GM23338 (cell line): ENCODE results near the gene SETBP1. TPM values are rescaled to one million over a fixed set of nuclear protein-coding genes. Genes with fewer than 3 reads are reported as not detected.
A peak's percentile ranks its signal among the peaks of the same experiment; 100 is the strongest.

ENCODE experiments used
- ATAC-seq: fragments of 200-7000 bp; cut with Tn5 transposase; 3 replicates; pipeline ENCODE4 v1.9.1; 2020
- DNase-seq: peaks from one replicate; pipeline ENCODE4 v3.0.0-alpha.2; 2015; ENCODE audit warnings: low spot score
- H2AFZ ChIP-seq: fragments of 200-600 bp; sonication (generic); 2 replicates; pipeline ENCODE4 v1.8.0; 2016; ENCODE audit warnings: antibody characterized with exemption, mild to moderate bottlenecking, moderate library complexity
- H3F3A ChIP-seq: fragments of 200-600 bp; sonication (generic); replicated peaks from 2 replicates; pipeline ENCODE4 v1.8.0; 2017; ENCODE audit warnings: antibody characterized with exemption, mixed run types, low read depth
- H3K27ac ChIP-seq: fragments of 200-600 bp; sonication (generic); 2 replicates; pipeline ENCODE4 v1.6.1; 2016; ENCODE audit warnings: low read depth
- H3K27me3 ChIP-seq: fragments of 200-600 bp; sonication (generic); 2 replicates; pipeline ENCODE4 v1.8.0; 2016; ENCODE audit warnings: mild to moderate bottlenecking, mixed run types, moderate library complexity; ENCODE audit not compliant: insufficient read depth
- H3K36me3 ChIP-seq: fragments of 200-600 bp; sonication (generic); 2 replicates; pipeline ENCODE4 v1.8.0; 2016; ENCODE audit warnings: mild to moderate bottlenecking; ENCODE audit not compliant: insufficient read depth
- H3K4me1 ChIP-seq: fragments of 200-600 bp; sonication (generic); 2 replicates; pipeline ENCODE4 v1.8.0; 2016; ENCODE audit warnings: mild to moderate bottlenecking, moderate library complexity; ENCODE audit not compliant: insufficient read depth
- H3K4me2 ChIP-seq: fragments of 200-600 bp; sonication (generic); 2 replicates; pipeline ENCODE4 v1.7.1; 2017; ENCODE audit warnings: mixed run types
- H3K4me3 ChIP-seq: fragments of 200-600 bp; sonication (generic); 2 replicates; pipeline ENCODE4 v1.6.1; 2016; ENCODE audit warnings: mixed run types
- H3K79me2 ChIP-seq: fragments of 200-600 bp; sonication (generic); replicated peaks from 2 replicates; pipeline ENCODE4 v1.8.0; 2017; ENCODE audit warnings: mild to moderate bottlenecking; ENCODE audit not compliant: insufficient read depth
- H3K9me2 ChIP-seq: fragments of 200-600 bp; sonication (generic); 2 replicates; pipeline ENCODE4 v1.8.0; 2017; ENCODE audit not compliant: insufficient read depth
- H4K20me1 ChIP-seq: fragments of 200-600 bp; sonication (generic); replicated peaks from 2 replicates; pipeline ENCODE4 v1.8.0; 2017; ENCODE audit warnings: mild to moderate bottlenecking; ENCODE audit not compliant: insufficient read depth
- H3K27ac Mint-ChIP-seq: 2 replicates; pipeline ENCODE4 v1.8.0; 2020; ENCODE audit warnings: inconsistent platforms, mild to moderate bottlenecking, moderate library complexity, mixed read lengths
- H3K27me3 Mint-ChIP-seq: 3 replicates; pipeline ENCODE4 v1.8.0; 2022; ENCODE audit warnings: low read depth, mild to moderate bottlenecking, moderate library complexity, mixed read lengths, inconsistent platforms; ENCODE audit not compliant: insufficient read depth, poor library complexity
- H3K36me3 Mint-ChIP-seq: 3 replicates; pipeline ENCODE4 v1.8.0; 2021; ENCODE audit warnings: low read depth, mild to moderate bottlenecking, inconsistent platforms, moderate library complexity, mixed read lengths
- H3K4me1 Mint-ChIP-seq: 3 replicates; pipeline ENCODE4 v1.8.0; 2020; ENCODE audit warnings: mild to moderate bottlenecking, inconsistent platforms, mixed read lengths
- H3K4me3 Mint-ChIP-seq: 3 replicates; pipeline ENCODE4 v1.8.0; 2021; ENCODE audit warnings: moderate library complexity, mild to moderate bottlenecking, inconsistent platforms, mixed read lengths
- H3K9me3 Mint-ChIP-seq: 3 replicates; pipeline ENCODE4 v1.8.0; 2020; ENCODE audit warnings: moderate library complexity, mild to moderate bottlenecking, inconsistent platforms, mixed read lengths
- CREB1 ChIP-seq: fragments of 250-450 bp; sonication (Bioruptor Pico); IDR thresholded peaks from 2 replicates; pipeline ENCODE4 v1.5.0; 2020; ENCODE audit warnings: low read depth, mild to moderate bottlenecking, moderate library complexity
- CTCF ChIP-seq, 2 experiments: fragments of 200-600 bp in 1 of 2; sonication (generic) in 1 of 2; conservative IDR thresholded peaks; 2 replicates each; pipeline versions ENCODE4 v1.5.1 to v1.6.1; 2016 to 2017; ENCODE audit warnings: antibody characterized with exemption in 2 of 2, low read depth in 2 of 2, mild to moderate bottlenecking in 2 of 2, moderate library complexity in 1 of 2
- ETS1 ChIP-seq: IDR thresholded peaks from 2 replicates; pipeline ENCODE4 v1.6.1; 2016; ENCODE audit warnings: antibody characterized with exemption
- EZH2 ChIP-seq: fragments of 200-600 bp; sonication (generic); IDR thresholded peaks from one replicate; pipeline ENCODE4 v1.8.0; 2017; ENCODE audit warnings: antibody characterized with exemption, mild to moderate bottlenecking, low read depth; ENCODE audit not compliant: unreplicated experiment
- EZH2phosphoT487 ChIP-seq: fragments of 200-600 bp; sonication (generic); IDR thresholded peaks from one replicate; pipeline ENCODE4 v1.8.1; 2018; ENCODE audit warnings: antibody characterized with exemption; ENCODE audit not compliant: unreplicated experiment
- JUNB ChIP-seq: IDR thresholded peaks from one replicate; pipeline ENCODE4 v1.6.1; 2016; ENCODE audit warnings: antibody characterized with exemption; ENCODE audit not compliant: unreplicated experiment
- NANOG ChIP-seq: IDR thresholded peaks from 2 replicates; pipeline ENCODE4 v1.6.1; 2016; ENCODE audit warnings: antibody characterized with exemption, borderline replicate concordance
- POLR2AphosphoS5 ChIP-seq: IDR thresholded peaks from 2 replicates; pipeline ENCODE4 v1.6.1; 2016; ENCODE audit warnings: antibody characterized with exemption, low read depth
- STAT1 ChIP-seq: IDR thresholded peaks from one replicate; pipeline ENCODE4 v1.6.1; 2016; ENCODE audit warnings: antibody characterized with exemption; ENCODE audit not compliant: unreplicated experiment
- ZNF114 ChIP-seq: fragments of 250-450 bp; sonication (Bioruptor Pico); IDR thresholded peaks from 2 replicates; pipeline ENCODE4 v1.5.0; 2020; ENCODE audit warnings: mild to moderate bottlenecking, moderate library complexity
- ZNF331 ChIP-seq: fragments of 250-450 bp; sonication (Bioruptor Pico); IDR thresholded peaks from 2 replicates; pipeline ENCODE4 v1.5.0; 2020; ENCODE audit warnings: low read depth, mild to moderate bottlenecking, moderate library complexity
- polyA plus RNA-seq: library from polyadenylated mRNA; unstranded; fragments of >200 nt; fragmentation: Nextera tagmentation; extraction: Ambion mirVana; gene quantifications from 2 replicates; pipeline ENCODE4 v1.2.1, GENCODE V29; 2016
- total RNA-seq: library from RNA; depleted of rRNA; stranded (reverse); fragments of >200 nt; shearing (Covaris generic); gene quantifications from 2 replicates; pipeline ENCODE4 v1.2.3, GENCODE V29; 2014
- TF ChIP-seq, protein P1 (sequence below): IDR thresholded peaks from one replicate; pipeline ENCODE4 v1.6.1; 2018; ENCODE audit warnings: antibody characterized with exemption; ENCODE audit not compliant: unreplicated experiment

SETBP1 gene
- total and polyA plus RNA-seq, 2 experiments from 2014 or later: 1.6 to 5.5 TPM

DNA sequence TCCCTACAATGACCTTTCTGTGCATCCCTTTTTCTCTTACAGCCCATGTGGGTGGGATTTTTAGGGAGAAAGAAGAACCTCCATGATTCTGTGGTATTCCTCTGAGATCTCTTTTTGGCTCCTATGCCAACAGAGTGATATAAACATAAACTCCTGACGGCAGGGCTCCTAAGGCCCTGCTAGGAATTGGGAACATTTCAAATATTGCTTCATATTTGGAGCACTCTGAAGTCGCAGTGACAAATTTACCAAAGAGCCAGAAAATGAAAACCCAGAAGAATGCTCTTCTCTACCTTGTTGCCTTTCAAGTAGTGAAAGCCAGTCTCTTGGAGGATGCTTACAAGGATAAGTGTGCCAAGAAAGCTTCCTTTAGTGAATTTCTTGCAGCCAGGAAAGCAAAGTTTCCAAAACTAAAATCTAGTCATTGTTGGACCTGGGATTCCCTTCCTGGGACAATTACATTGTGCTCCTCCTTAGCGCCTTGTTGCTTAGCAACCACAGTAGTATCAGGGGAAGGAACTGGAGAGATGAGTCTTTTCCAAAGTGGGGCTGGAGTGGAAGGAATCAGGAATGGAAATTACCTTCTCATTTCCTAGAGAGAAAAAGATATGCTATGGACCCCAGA lies 7.3 kb upstream of the SETBP1 start (continued):
- TF ChIP-seq STAT1 (no peak), EZH2phosphoT487 (no peak)

- Histone ChIP-seq H3K27ac (no peak overlapping the region), H3K4me2 (peak overlapping the region; percentile 91; the same call in 1 of the 2 replicates), H3K27me3 (peaks cover 14% of the 10 kb centered on the region), H3K4me1 (peaks cover 12% of the 10 kb centered on the region), H4K20me1 (no peaks in the 10 kb centered on the region), H2AFZ (peak overlapping the region; percentile 86), H3F3A (0 out of 2 replicates have a peak, but pooled peaks cover 6% of the 10 kb centered on the region), H3K79me2 (no peaks in the 10 kb centered on the region; the same call in 1 of the 2 replicates), H3K9me2 (0 out of 2 replicates have a peak, but pooled peaks cover 3% of the 10 kb centered on the region), H3K36me3 (no peaks in the 10 kb centered on the region), H3K4me3 (0 out of 2 replicates have a peak overlapping the region, but pooled peaks have one; percentile 93)
- H3K4me1 Mint-ChIP-seq: peaks cover 12% of the 10 kb centered on the region
- H3K4me3 Mint-ChIP-seq: 0 out of 3 replicates have a peak overlapping the region, but pooled peaks have one; percentile 47
- no peak for DNase-seq
- H3K9me3 Mint-ChIP-seq: no peaks in the 10 kb centered on the region
- no peak overlapping the region for H3K27ac Mint-ChIP-seq
- no peak for ATAC-seq
- H3K27me3 Mint-ChIP-seq: peaks cover 2% of the 10 kb centered on the region
- H3K36me3 Mint-ChIP-seq: no peaks in the 10 kb centered on the region; the same call in 2 of the 3 replicates
- TF ChIP-seq EZH2phosphoT487 (no peak), EZH2 (no peak), JUNB (no peak), STAT1 (no peak), ZNF331 (CRISPR knock-in tag) (no peak), POLR2AphosphoS5 (no peak), ETS1 (no peak), CREB1 (CRISPR knock-in tag) (no peak), ZNF114 (CRISPR knock-in tag) (no peak), NANOG (no peak), CTCF (conservative IDR thresholded peaks at IDR 0.05; ENCODE audit: low read depth in 2 of 2) (no peak)
- TF ChIP-seq, protein P1, sequence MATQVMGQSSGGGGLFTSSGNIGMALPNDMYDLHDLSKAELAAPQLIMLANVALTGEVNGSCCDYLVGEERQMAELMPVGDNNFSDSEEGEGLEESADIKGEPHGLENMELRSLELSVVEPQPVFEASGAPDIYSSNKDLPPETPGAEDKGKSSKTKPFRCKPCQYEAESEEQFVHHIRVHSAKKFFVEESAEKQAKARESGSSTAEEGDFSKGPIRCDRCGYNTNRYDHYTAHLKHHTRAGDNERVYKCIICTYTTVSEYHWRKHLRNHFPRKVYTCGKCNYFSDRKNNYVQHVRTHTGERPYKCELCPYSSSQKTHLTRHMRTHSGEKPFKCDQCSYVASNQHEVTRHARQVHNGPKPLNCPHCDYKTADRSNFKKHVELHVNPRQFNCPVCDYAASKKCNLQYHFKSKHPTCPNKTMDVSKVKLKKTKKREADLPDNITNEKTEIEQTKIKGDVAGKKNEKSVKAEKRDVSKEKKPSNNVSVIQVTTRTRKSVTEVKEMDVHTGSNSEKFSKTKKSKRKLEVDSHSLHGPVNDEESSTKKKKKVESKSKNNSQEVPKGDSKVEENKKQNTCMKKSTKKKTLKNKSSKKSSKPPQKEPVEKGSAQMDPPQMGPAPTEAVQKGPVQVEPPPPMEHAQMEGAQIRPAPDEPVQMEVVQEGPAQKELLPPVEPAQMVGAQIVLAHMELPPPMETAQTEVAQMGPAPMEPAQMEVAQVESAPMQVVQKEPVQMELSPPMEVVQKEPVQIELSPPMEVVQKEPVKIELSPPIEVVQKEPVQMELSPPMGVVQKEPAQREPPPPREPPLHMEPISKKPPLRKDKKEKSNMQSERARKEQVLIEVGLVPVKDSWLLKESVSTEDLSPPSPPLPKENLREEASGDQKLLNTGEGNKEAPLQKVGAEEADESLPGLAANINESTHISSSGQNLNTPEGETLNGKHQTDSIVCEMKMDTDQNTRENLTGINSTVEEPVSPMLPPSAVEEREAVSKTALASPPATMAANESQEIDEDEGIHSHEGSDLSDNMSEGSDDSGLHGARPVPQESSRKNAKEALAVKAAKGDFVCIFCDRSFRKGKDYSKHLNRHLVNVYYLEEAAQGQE: no peak
Measured at GRCh38 chr18:44677933-44678332, 2.8 kb upstream of the SETBP1 start.
